GM21786 (cell line): ENCODE measurements around the gene SYT7.

ENCODE experiments used
- ATAC-seq: cut with Tn5 transposase; IDR thresholded peaks from one replicate; pipeline ENCODE4 v1.9.1; 2021; ENCODE audit not compliant: unreplicated experiment

Gene SYT7

DNA sequence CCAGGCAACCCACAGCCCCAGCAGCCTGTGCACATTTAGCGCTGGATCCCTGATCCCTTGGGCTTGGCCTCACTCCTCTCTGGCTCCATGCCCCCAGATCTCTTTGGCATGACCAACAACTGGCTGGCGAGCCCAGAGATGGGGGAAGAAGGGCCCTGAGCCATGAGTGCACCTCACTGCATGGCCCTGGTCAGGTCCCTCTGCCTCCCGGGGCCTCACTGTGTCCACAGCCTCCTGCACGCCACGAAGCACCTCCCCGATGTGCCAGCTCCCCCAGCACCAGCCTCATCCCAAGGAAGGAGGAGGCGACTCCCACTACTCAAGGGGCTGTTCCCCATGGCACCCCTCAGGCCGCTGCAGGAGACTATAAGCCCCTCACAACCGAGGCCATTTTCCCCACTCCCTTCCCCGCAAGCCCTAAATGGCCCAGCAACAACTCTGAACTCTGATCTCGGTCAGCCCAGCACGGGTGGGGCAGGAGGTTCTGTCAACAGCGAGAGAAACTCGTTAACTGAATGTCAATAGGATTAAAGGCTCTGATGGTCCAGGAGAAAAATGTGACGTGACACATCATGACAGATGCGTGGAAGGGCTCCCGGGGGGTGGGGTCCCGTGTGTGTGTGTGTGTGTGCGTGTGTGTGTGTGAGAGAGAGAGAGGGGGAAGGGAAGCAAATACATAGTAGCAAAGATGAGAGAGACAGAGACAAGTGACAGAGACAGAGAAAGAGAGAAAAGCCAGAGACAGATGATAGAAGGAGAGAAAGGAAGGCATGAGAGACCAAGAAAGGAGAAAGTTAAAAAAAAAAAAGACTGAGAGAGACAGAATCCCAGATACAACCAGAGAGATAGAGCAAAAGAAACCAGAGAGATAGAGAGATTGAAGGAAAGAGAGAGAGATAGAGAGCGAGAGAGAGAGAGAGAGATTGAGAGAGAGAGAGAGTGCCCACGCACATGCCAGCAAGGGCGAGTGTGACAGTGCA lies 28.4 kb upstream of the SYT7 start:
- ATAC-seq: no peak

DNA sequence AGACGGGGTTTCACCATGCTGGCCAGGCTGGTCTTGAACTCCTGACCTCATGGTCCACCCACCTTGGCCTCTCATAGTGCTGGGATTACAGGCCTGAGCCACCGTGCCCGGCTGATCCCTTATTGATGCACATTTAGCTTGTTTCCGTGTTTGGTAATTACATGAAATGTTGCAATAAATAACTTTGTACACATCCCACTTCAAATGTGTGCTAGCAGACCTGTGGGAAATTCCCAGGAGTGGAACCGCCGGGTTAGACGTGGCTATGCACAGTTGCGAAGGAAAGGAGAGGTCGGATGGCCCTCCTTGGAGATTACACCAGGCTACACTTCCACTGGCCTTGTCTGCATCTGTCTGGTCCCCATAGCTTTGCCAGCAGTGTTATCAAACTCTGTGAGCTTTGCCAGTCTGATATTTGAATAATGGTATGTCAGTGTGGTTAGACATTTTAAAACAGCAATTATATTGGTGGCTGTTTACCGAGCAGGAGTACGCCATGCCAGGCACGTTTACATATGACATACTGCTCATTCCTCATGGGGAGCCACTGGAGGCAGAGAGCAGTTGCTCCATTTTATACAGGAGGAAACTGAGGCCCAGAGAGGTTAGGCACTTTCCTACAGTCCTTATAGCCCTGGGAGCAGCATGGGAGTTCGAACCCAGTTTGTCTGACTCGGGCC lies 27.2 kb upstream of the SYT7 start:
- ATAC-seq: no peak

DNA sequence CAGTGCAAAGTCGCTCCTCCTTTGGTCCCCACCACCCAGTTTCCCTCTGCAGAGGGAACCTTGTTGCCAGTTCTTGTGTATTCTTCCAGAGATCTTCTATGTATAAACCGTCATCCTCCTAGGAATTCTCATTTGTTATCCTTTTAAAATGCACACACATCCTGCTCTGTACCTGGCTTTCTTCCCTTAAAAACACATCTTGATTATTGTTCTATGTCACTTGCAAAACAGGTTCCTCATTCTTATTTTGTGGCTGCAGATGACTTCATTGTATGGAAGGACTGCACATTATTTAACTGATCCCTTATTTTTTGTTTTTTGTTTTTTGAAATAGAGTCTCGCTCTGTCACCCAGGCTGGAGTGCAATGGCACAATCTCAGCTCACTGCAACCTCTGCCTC lies 26.6 kb upstream of the SYT7 start:
- ATAC-seq: no peak

DNA sequence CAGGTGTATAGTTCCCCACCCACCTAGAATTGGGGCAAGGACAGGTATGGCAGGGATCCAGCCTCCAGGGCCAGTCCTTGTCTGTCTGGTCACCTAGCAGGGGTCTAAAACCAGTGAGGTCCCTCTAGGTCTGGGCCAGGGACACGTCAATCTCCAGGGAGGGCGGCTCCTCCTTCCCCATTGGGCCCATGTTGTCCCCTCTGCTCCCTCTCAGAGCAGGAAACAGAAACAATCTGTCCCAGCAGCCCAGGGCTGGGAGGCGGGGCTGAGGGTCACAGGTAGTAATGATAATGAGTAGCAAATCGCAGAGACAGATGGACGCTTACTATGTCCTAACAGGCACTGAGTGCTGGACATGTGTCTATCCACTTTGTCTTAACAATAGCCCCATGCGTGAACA lies 22.8 kb upstream of the SYT7 start:
- no peak for ATAC-seq

GRCh38 chr11:61602775-61603569 lies 22.1 kb upstream of the SYT7 start:
- ATAC-seq: no peak

DNA sequence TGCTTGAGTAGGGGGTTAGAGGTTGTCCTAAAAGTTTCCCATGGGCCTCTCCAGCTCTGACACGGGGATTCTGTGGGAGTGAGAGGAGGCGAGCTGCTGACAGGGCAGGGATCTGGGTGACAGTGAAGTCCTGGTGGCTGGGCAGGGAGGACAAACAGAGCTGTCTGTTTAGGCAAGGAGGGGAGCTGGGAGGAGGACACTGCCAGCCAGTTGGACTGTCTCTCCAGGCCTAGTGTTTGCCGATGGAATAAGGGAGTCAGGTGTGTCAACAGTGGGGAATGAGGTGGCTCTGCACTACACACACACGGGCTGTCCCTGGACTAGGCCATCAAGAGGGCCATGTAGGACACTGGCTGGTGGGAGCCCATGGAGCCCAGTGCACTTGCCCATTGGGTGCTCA lies 20.6 kb upstream of the SYT7 start:
- ATAC-seq: no peak

DNA sequence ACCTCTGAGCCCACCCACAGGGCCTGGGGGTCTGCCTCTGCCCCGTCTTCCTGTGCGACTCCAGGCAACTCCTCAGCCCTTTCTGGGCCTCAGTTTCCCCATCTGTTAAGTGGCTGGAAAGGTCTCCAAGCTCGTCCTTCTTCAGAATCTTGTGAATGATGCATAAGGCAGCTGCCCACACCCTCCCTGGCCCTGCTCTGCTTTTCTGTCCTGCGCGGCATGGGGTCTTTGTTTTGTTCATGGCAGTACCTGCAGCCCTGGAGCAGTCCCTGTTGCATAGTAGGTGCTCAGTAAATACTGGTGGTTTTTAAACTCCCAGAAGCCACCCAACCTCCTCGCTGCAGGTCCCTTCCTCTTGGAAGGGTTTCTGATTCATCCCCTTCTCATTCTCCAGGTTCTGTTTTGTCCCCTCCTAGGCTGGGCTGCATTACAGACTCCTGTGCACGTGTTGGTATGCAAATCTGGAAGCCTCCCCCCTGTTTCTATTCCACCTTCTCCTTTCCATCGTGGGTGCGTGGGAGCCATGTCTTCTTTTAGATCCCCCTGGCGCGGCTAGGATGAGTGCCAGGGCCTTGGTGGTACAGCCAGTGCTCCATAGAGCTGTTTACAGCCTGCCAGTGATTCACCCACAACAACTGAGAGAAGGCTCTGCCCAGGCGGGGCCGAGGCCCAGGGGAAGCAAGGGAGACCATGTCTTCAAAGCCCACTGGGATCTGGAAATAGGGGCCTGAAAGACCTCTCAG lies 19.3 kb upstream of the SYT7 start:
- no peak for ATAC-seq

- no peak for ATAC-seq
These were observed 18.3 kb upstream of the SYT7 start for GRCh38 chr11:61598886-61599868.

- no peak for ATAC-seq
These were observed 17.5 kb upstream of the SYT7 start for GRCh38 chr11:61598374-61598773.

- ATAC-seq: no peak
These were observed 16.1 kb upstream of the SYT7 start for GRCh38 chr11:61596990-61597389.

GRCh38 chr11:61596542-61596941 lies 15.7 kb upstream of the SYT7 start:
- ATAC-seq: no peak

- no peak for ATAC-seq
These were observed 14.0 kb upstream of the SYT7 start for GRCh38 chr11:61594907-61595257.

- no peak for ATAC-seq
These were observed 12.3 kb upstream of the SYT7 start for GRCh38 chr11:61593151-61593550.

- no peak for ATAC-seq
These were observed 11.3 kb upstream of the SYT7 start for GRCh38 chr11:61592176-61592575.

DNA sequence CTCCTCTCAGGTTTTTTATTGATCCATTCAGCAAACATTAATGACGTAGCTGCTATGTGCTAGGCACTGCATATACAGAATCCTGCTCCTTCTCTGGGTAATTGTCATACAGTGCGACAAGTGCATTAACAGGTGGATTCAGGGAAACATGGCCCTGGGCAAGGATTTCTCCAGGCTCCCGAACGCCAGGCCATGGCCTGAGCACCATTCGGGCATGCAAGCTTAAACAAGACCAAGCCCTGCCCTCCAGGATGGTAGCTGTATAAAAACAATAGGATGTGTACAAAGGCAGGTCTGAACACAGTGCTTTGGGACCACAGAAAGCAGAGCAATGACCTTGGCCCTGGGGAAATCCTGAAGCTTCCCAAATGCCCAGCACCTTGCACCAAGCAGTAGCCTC lies 9.1 kb upstream of the SYT7 start:
- no peak for ATAC-seq

DNA sequence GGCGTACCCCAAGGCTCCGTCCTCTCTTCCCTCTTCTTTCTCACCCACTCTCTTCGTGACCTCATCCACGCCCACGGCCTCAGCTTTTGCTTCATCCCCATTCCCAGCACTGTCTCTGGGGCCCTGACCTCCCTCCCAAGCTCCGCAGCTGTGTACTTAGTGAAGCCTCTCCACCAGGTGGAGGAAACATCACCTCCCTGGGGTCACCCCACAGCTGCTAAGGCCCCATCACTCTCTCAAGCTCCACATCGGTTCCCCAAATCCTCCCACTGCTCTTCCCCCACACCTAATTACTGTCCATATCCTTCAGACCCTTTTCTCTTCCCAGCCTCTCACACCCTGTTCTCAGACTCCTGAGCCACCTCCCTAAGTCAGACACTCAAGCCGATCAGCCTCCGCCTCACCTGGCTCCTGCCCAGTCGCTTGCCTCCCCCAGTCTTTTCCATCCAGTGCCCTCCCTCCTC lies 7.9 kb upstream of the SYT7 start:
- ATAC-seq: no peak

GRCh38 chr11:61587951-61588727 lies 7.3 kb upstream of the SYT7 start:
- no peak for ATAC-seq

DNA sequence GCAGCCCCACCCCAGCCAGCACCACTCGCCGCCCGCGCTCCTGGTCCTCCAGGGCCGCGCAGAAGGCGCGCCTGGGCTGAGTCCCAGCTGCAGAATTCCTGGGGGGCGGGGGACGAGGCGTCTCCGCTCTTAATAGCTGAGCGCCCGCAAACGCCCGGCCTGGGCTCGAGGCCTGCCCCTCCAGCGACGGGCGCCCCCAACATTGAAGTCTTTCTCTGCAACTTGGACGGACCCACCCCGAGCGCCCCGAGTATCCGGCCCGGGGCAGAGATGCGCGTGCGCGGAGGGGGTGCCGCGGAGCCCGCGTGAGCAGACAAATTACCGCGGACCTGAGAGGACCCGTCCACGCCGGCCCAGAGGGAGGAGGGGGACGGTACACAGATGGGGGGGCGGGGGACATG lies 6.7 kb upstream of the SYT7 start:
- no peak for ATAC-seq
